K562 (cell line): ENCODE results near the gene NECTIN3. TPM values are rescaled to one million over a fixed set of nuclear protein-coding genes. Genes with fewer than 3 reads are reported as not detected.

Experiments
- ATAC-seq: fragments of 200-7000 bp; cut with Tn5 transposase; 3 replicates; pipeline ENCODE4 v1.9.1; 2020; ENCODE audit warnings: moderate library complexity
- BruUV-seq: library from RNA; stranded (reverse); fragments of 400-500 nt; replicated peaks from 2 replicates; lab custom pipeline; 2021; lab: Mats Ljungman, UMichigan
- CTCF ChIA-PET: fragments of 300-600 bp; formaldehyde crosslinking; extraction: SDS; loops from one replicate; lab custom pipeline; 2021; ENCODE audit warnings: low intra/inter-chr PET ratio; lab: Yijun Ruan, JAX
- POLR2A ChIA-PET: fragments of 300-600, 350-650 bp; sonication (Branson Sonifier 250); formaldehyde crosslinking; extraction: SDS; loops from one replicate; lab custom pipeline; 2021; ENCODE audit warnings: antibody characterized with exemption, inconsistent platforms; lab: Yijun Ruan, JAX
- DNase-seq, 4 experiments: peaks; one replicate each; pipeline versions ENCODE4 v3.0.0 to v3.0.0-alpha.2; 2011 to 2018; ENCODE audit warnings: low spot score in 3 of 4, mixed read lengths in 3 of 4; ENCODE audit errors: extremely low read depth in 1 of 4
- FAIRE-seq: peaks from 2 replicates; lab custom pipeline; 2011; peaks lifted over from hg19 to GRCh38; lab: Jason Lieb, UNC
- H2AFZ ChIP-seq: 2 replicates; pipeline ENCODE4 v1.6.0; 2011; ENCODE audit warnings: low read depth, low read length, control low read depth, inconsistent platforms
- H3K27ac ChIP-seq: fragments of 200-600 bp; 3 replicates; pipeline ENCODE4 v1.8.0; 2011; ENCODE audit warnings: low read depth, mild to moderate bottlenecking, control low read depth, inconsistent platforms, low read length, moderate library complexity, mixed read lengths; ENCODE audit errors: extremely low read depth
- H3K27me3 ChIP-seq, 2 experiments: fragments of 300-600 bp in 1 of 2; 2 replicates in 1 of 2; 3 replicates in 1 of 2; pipeline versions ENCODE4 v1.6.0 to v1.8.0; 2011; ENCODE audit warnings: inconsistent platforms in 2 of 2, low read length in 2 of 2, mild to moderate bottlenecking in 1 of 2, mixed read lengths in 1 of 2, moderate library complexity in 1 of 2; ENCODE audit not compliant: control insufficient read depth in 2 of 2, insufficient read depth in 2 of 2
- H3K36me3 ChIP-seq: fragments of 300-600 bp; 3 replicates; pipeline ENCODE4 v1.8.0; 2011; ENCODE audit warnings: mild to moderate bottlenecking, low read length, inconsistent platforms; ENCODE audit not compliant: control insufficient read depth, insufficient read depth
- H3K4me1 ChIP-seq, 2 experiments: fragments of 200-600 bp in 1 of 2; replicated peaks in 1 of 2; 2 replicates in 1 of 2; 3 replicates in 1 of 2; pipeline versions ENCODE4 v1.5.1 to v1.8.0; 2011; ENCODE audit warnings: inconsistent platforms in 2 of 2, low read length in 2 of 2, mild to moderate bottlenecking in 1 of 2, mixed read lengths in 1 of 2, moderate library complexity in 1 of 2; ENCODE audit not compliant: control insufficient read depth in 2 of 2, insufficient read depth in 2 of 2
- H3K4me2 ChIP-seq: 2 replicates; pipeline ENCODE4 v1.6.1; 2011; ENCODE audit warnings: low read length, control low read depth, inconsistent platforms, mixed read lengths; ENCODE audit not compliant: insufficient read depth
- H3K4me3 ChIP-seq: fragments of 200-600 bp; sonication (generic), shearing (Covaris generic); 2 replicates; pipeline ENCODE4 v1.5.1; 2016; ENCODE audit warnings: control low read depth, inconsistent platforms
- H3K79me2 ChIP-seq: fragments of 200-600 bp; 3 replicates; pipeline ENCODE4 v1.8.0; 2011; ENCODE audit warnings: low read length, inconsistent platforms; ENCODE audit not compliant: control insufficient read depth, insufficient read depth
- H3K9ac ChIP-seq, 2 experiments: 2 replicates each; pipeline versions ENCODE4 v1.6.0 to v1.6.1; 2011; ENCODE audit warnings: low read depth in 2 of 2, low read length in 2 of 2, control low read depth in 1 of 2, inconsistent platforms in 1 of 2, mild to moderate bottlenecking in 1 of 2, mixed read lengths in 1 of 2; ENCODE audit not compliant: insufficient read depth in 1 of 2
- H3K9me1 ChIP-seq: one replicate; pipeline ENCODE4 v1.6.0; 2011; ENCODE audit warnings: inconsistent platforms, mild to moderate bottlenecking, low read length, moderate library complexity; ENCODE audit not compliant: control insufficient read depth, insufficient read depth
- H3K9me3 ChIP-seq: replicated peaks from 2 replicates; pipeline ENCODE4 v1.5.1; 2011; ENCODE audit warnings: low read depth, low read length, inconsistent platforms; ENCODE audit not compliant: control insufficient read depth, insufficient read depth
- H4K20me1 ChIP-seq: replicated peaks from 2 replicates; pipeline ENCODE4 v1.6.1; 2011; ENCODE audit warnings: low read length, inconsistent platforms, mixed read lengths; ENCODE audit not compliant: control insufficient read depth, insufficient read depth
- ARNT ChIP-seq, 2 experiments: fragments of 450-650 bp; IDR thresholded peaks; 2 replicates each; pipeline ENCODE4 v1.6.1; 2016; ENCODE audit warnings: mild to moderate bottlenecking in 1 of 2
- BMI1 ChIP-seq: fragments of 150-350 bp; IDR thresholded peaks from 2 replicates; pipeline ENCODE4 v1.6.1; 2014; ENCODE audit warnings: low read length
- HNRNPLL ChIP-seq: fragments of 200-400 bp; formaldehyde crosslinking; IDR thresholded peaks from 2 replicates; pipeline ENCODE4 v1.6.1; 2017; ENCODE audit warnings: low read length, low read depth, mild to moderate bottlenecking; ENCODE audit not compliant: poor library complexity, severe bottlenecking
- JUN ChIP-seq, 2 experiments: sonication (generic) in 1 of 2; formaldehyde crosslinking in 1 of 2; IDR thresholded peaks; 2 replicates each; pipeline versions ENCODE4 v1.6.1 to v1.8.0; 2012 to 2022; ENCODE audit warnings: borderline replicate concordance in 2 of 2, mild to moderate bottlenecking in 2 of 2, improper control_type of control experiment in 1 of 2, low read depth in 1 of 2, low read length in 1 of 2, missing genetic modification reagents in 1 of 2
- MBD1 ChIP-seq: fragments of 250-450 bp; sonication (Bioruptor Pico); IDR thresholded peaks from 2 replicates; pipeline ENCODE4 v1.8.0; 2022; ENCODE audit warnings: inconsistent platforms
- NCOA1 ChIP-seq: fragments of 450-650 bp; IDR thresholded peaks from 2 replicates; pipeline ENCODE4 v1.6.1; 2016; ENCODE audit warnings: low read depth
- RBM22 ChIP-seq: fragments of 200-400 bp; formaldehyde crosslinking; IDR thresholded peaks from 2 replicates; pipeline ENCODE4 v1.6.1; 2018; ENCODE audit warnings: low read length, low read depth; ENCODE audit not compliant: poor library complexity, severe bottlenecking
- TBL1XR1 ChIP-seq, 2 experiments: IDR thresholded peaks; 2 replicates each; pipeline ENCODE4 v1.6.1; 2012; ENCODE audit warnings: improper control_type of control experiment in 2 of 2, low read length in 2 of 2, mild to moderate bottlenecking in 1 of 2
- THRAP3 ChIP-seq: fragments of 450-650 bp; IDR thresholded peaks from 2 replicates; pipeline ENCODE4 v1.6.1; 2016; ENCODE audit warnings: mild to moderate bottlenecking, inconsistent platforms, borderline replicate concordance
- ZBED1 ChIP-seq: IDR thresholded peaks from 2 replicates; pipeline ENCODE4 v1.6.1; 2014
- ZNF518B ChIP-seq: fragments of 250-450 bp; sonication (Bioruptor Pico); IDR thresholded peaks from 2 replicates; pipeline ENCODE4 v1.5.0; 2021; ENCODE audit warnings: mild to moderate bottlenecking, moderate library complexity
- WGBS: fragments of 100-300 bp; shearing (Covaris generic); methylation state at CpG from one replicate; pipeline ENCODE4 v1.1.6; 2016; ENCODE audit warnings: low coverage, mixed read lengths; ENCODE audit not compliant: insufficient coverage; ENCODE audit errors: missing lambda C conversion rate; 5-methylcytosine and 5-hydroxymethylcytosine counted together
- in situ Hi-C: fragments of 300-500 bp; cut with MboI; formaldehyde crosslinking; loops from 4 replicates; pipeline ENCODE4 v1.15.0; 2018; ENCODE audit warnings: inconsistent platforms, mixed read lengths
- intact Hi-C: fragments of 100-400 bp; cut with micrococcal nuclease; formaldehyde crosslinking; loops from 2 replicates; pipeline ENCODE4 v1.14.2; 2022
- polyA plus RNA-seq, 8 experiments: library from polyadenylated mRNA; depleted of rRNA in 4 of 8; stranded (reverse) in 5 of 8; unstranded in 3 of 8; fragments of >200 nt; fragmentation: Nextera tagmentation in 2 of 8; fragmentation: Illumina TruSeq in 1 of 8; extraction: Ambion mirVana in 2 of 8; extraction: Trizol in 1 of 8; gene quantifications; 2 replicates each; pipeline versions ENCODE4 v1.2.1 to v1.2.3, GENCODE V29; 2011 to 2014; ENCODE audit warnings: inconsistent platforms in 1 of 8, missing spikeins in 1 of 8
- total RNA-seq, 7 experiments: library from RNA; depleted of rRNA in 6 of 7; stranded (reverse); fragments of >200 nt in 6 of 7; fragmentation: Illumina TruSeq in 2 of 7; extraction: Trizol in 2 of 7; gene quantifications; 2 replicates each; pipeline versions ENCODE4 v1.2.1 to v1.2.3, GENCODE V29; 2011 to 2021; ENCODE audit warnings: low replicate concordance in 1 of 7

NECTIN3 gene
- total and polyA plus RNA-seq, 9 of the 15 experiments (the other 6 are each of a cell fraction or from before 2014, with no cell fraction given): 0.16 TPM; not detected in 8

- BruUV-seq: no TSS peak
- CTCF ChIA-PET: no interaction called here
- H3K27ac ChIP-seq: no peak overlapping the region
These were observed 128.4 kb downstream of the NECTIN3 start for GRCh38 chr3:111200027-111200426.

GRCh38 chr3:111210003-111210711, 138.5 kb downstream of the NECTIN3 start:
- CTCF ChIA-PET: no interaction called here
- H3K27me3 ChIP-seq: no peaks in the 10 kb centered on the region
- no TSS peak for BruUV-seq
- TF ChIP-seq MBD1 (CRISPR knock-in tag) (no peak), THRAP3 (no peak), NCOA1 (no peak), ZNF518B (CRISPR knock-in tag) (no peak), HNRNPLL (no peak), ARNT (IDR thresholded peaks at IDR 0.05) (no peak), ZBED1 (no peak), JUN (IDR thresholded peaks at IDR 0.05; ENCODE audit: borderline replicate concordance, low read depth, low read length) (no peak), JUN (CRISPR knock-in tag; IDR thresholded peaks at IDR 0.05; ENCODE audit: borderline replicate concordance) (no peak), RBM22 (no peak)

More at GRCh38 chr3:111200027-111200426, 128.4 kb downstream of the NECTIN3 start:
- TF ChIP-seq TBL1XR1 (IDR thresholded peaks at IDR 0.05; ENCODE audit: low read length in 2 of 2) (no peak), BMI1 (no peak)
- Histone ChIP-seq H2AFZ (no peak overlapping the region), H3K27me3 (no peaks in the 10 kb centered on the region), H3K9me1 (no peaks in the 10 kb centered on the region), H3K4me3 (no peak overlapping the region), H3K4me1 (no peaks in the 10 kb centered on the region), H3K9ac (no peak overlapping the region), H3K9me3 (no peaks in the 10 kb centered on the region), H3K36me3 (no peaks in the 10 kb centered on the region), H3K4me2 (no peak overlapping the region), H3K79me2 (no peaks in the 10 kb centered on the region), H4K20me1 (no peaks in the 10 kb centered on the region)
- intact Hi-C loops (no loop called here), in situ Hi-C loops (no loop called here)
- FAIRE-seq (no peak), ATAC-seq (no peak), DNase-seq (no peak)
- POLR2A ChIA-PET: no interaction called here

More at GRCh38 chr3:111210003-111210711, 138.5 kb downstream of the NECTIN3 start:
- intact Hi-C loops (no loop called here), in situ Hi-C loops (no loop called here)
- H3K79me2 ChIP-seq: no peaks in the 10 kb centered on the region
- no peak overlapping the region for H3K27ac ChIP-seq
- FAIRE-seq: no peak
- no peaks in the 10 kb centered on the region for H3K4me1 ChIP-seq
- no peak for DNase-seq
- ATAC-seq: no peak
- no peak overlapping the region for H2AFZ ChIP-seq
- H4K20me1 ChIP-seq: no peaks in the 10 kb centered on the region
- H3K4me2 ChIP-seq: no peak overlapping the region
- no peaks in the 10 kb centered on the region for H3K9me3 ChIP-seq
- POLR2A ChIA-PET: no interaction called here
- H3K4me3 ChIP-seq: no peak overlapping the region
- no peaks in the 10 kb centered on the region for H3K9me1 ChIP-seq
- 0% methylated on average over 1 of the region's 1 CpG for WGBS
- no peaks in the 10 kb centered on the region for H3K36me3 ChIP-seq
- H3K9ac ChIP-seq: no peak overlapping the region
